ENCODE data around the gene CTCFL. TPM values are rescaled to one million over a fixed set of nuclear protein-coding genes. Genes with fewer than 3 reads are reported as not detected.

Gene CTCFL
- total and polyA plus RNA-seq, 2 donors (not counting 3 experiments of a cell fraction or from before 2014, with no cell fraction given), result not detected

GRCh38 chr20:57562541-57563465 is 37.9 kb upstream of the CTCFL start:
- DNase-seq (ENCODE audit: low read depth, low spot score) (no peak), FAIRE-seq (no peak)
- TF ChIP-seq, protein P1, sequence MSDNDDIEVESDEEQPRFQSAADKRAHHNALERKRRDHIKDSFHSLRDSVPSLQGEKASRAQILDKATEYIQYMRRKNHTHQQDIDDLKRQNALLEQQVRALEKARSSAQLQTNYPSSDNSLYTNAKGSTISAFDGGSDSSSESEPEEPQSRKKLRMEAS (IDR thresholded peaks at IDR 0.05; ENCODE audit: insufficient read depth, insufficient read length), result no peak
- TF ChIP-seq EZH2 (IDR thresholded peaks at IDR 0.05; ENCODE audit: borderline replicate concordance, low read depth, low read length, severe bottlenecking) (no peak), GATA2 (IDR thresholded peaks at IDR 0.05; ENCODE audit: insufficient read depth, insufficient read length, low read depth, low read length) (no peak), POLR2AphosphoS5 (IDR thresholded peaks at IDR 0.05; ENCODE audit: insufficient read depth, low read depth, low read length) (no peak), MYC (IDR thresholded peaks at IDR 0.05; ENCODE audit: low read depth, low read length) (no peak), JUN (IDR thresholded peaks at IDR 0.05; ENCODE audit: borderline replicate concordance, insufficient read depth, insufficient read length, low read depth) (no peak), POLR2A (IDR thresholded peaks at IDR 0.05; ENCODE audit: low read depth, low read length) (no peak), CTCF (IDR thresholded peaks at IDR 0.05; ENCODE audit: extremely low read depth in 1 of 2, insufficient read depth in 1 of 2, low read depth in 1 of 2, low read length in 2 of 2) (no peak), FOS (IDR thresholded peaks at IDR 0.05; ENCODE audit: borderline replicate concordance, insufficient read depth, low read length) (no peak)
- Histone ChIP-seq H3K4me3 (replicated peaks in 1 of 3; ENCODE audit: insufficient read depth in 1 of 3, low read depth in 1 of 3, low read length in 3 of 3) (no peak overlapping the region), H3K9me3 (replicated peaks; ENCODE audit: control insufficient read depth, insufficient read depth, low read length) (no peaks in the 10 kb centered on the region), H3K27me3 (ENCODE audit: control insufficient read depth in 2 of 2, insufficient read depth in 2 of 2, low read length in 2 of 2) (no peaks in the 10 kb centered on the region), H3K4me2 (ENCODE audit: insufficient read depth, low read length) (no peak overlapping the region), H3K36me3 (ENCODE audit: control insufficient read depth in 2 of 2, extremely low read depth in 1 of 2, insufficient read depth in 2 of 2, low read length in 2 of 2) (no peaks in the 10 kb centered on the region), H4K20me1 (replicated peaks; ENCODE audit: control insufficient read depth, extremely low read depth, insufficient read depth, low read length) (no peaks in the 10 kb centered on the region), H3K27ac (ENCODE audit: insufficient read depth, low read depth, low read length) (no peak overlapping the region), H3K9me1 (replicated peaks; ENCODE audit: control insufficient read depth, extremely low read depth, insufficient read depth, low read length) (no peaks in the 10 kb centered on the region), H2AFZ (ENCODE audit: low read depth, low read length) (no peak overlapping the region), H3K4me1 (ENCODE audit: control insufficient read depth, extremely low read depth, insufficient read depth, low read length) (no peaks in the 10 kb centered on the region), H3K79me2 (ENCODE audit: control insufficient read depth, insufficient read depth, low read length) (no peaks in the 10 kb centered on the region), H3K9ac (replicated peaks; ENCODE audit: extremely low read depth, insufficient read depth, low read length) (no peak overlapping the region)
- intact Hi-C loops (cut with micrococcal nuclease), result no loop called here
- CTCF ChIA-PET, result no interaction called here
- dilution Hi-C loops (cut with MboI; ENCODE audit: extremely low pct_ligation_motif_present, low sequenced_read_pairs), result no loop called here
- POLR2A ChIA-PET, result no interaction called here
- BruUV-seq (replicated peaks), result no TSS peak

All from endothelial cell of umbilical vein (primary cell).